ENCODE measurements around the gene HORMAD2. TPM values are rescaled to one million over a fixed set of nuclear protein-coding genes. Genes with fewer than 3 reads are reported as not detected.

HORMAD2 gene
- total and polyA plus RNA-seq, 9 of the 15 experiments (the other 6 are each of a cell fraction or from before 2014, with no cell fraction given): not detected

DNA sequence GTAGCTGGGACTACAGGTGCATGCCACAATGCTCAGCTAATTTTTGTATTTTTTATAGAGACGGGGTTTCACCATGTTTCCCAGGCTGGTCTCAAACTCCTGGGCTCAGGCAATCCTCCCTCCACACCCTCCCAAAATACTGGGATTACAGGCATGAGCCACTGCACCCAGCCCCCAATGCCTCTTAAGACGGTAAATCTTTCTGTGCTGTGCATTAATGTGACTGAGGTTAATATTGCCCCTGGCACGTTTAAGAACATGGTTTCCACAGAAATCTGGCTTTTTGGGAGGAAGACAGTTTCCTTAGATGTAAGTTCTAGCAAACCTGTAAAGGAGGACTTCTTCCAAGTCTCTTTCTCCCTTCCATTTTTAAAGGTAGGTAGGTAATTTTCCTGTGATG is 6.1 kb upstream of the HORMAD2 start:
- no peaks in the 10 kb centered on the region for H3K9me3 ChIP-seq (replicated peaks; ENCODE audit: control insufficient read depth, insufficient read depth, low read depth, low read length)
- no peak overlapping the region for H3K9ac ChIP-seq (ENCODE audit: insufficient read depth in 1 of 2, low read depth in 2 of 2, low read length in 2 of 2)
- H3K9me1 ChIP-seq (ENCODE audit: control insufficient read depth, insufficient read depth, low read length): no peaks in the 10 kb centered on the region
- BruUV-seq (replicated peaks): no TSS peak
- 7% methylated on average over 2 of the region's 3 CpGs for WGBS (ENCODE audit: insufficient coverage, low coverage, missing lambda C conversion rate)
- DNase-seq (ENCODE audit: extremely low read depth in 1 of 4, low spot score in 3 of 4) (no peak), FAIRE-seq (no peak), ATAC-seq (no peak)
- CTCF ChIA-PET (ENCODE audit: low intra/inter-chr PET ratio): interaction anchor here (0.6 kb wide), 1 partner anchor 8 kb away, joined by 5 read pairs; no protein-coding TSS in a partner anchor
- no peak overlapping the region for H3K4me3 ChIP-seq
- peaks cover 8 to 9% of the 10 kb centered on the region in 2 experiments; a peak in 4 of 5 replicates for H3K27me3 ChIP-seq (ENCODE audit: control insufficient read depth in 2 of 2, insufficient read depth in 2 of 2, low read length in 2 of 2)
- POLR2A ChIA-PET: no interaction called here
- no peak overlapping the region for H2AFZ ChIP-seq (ENCODE audit: low read depth, low read length)
- no peaks in the 10 kb centered on the region for H4K20me1 ChIP-seq (replicated peaks; ENCODE audit: control insufficient read depth, insufficient read depth, low read length)
- no peak overlapping the region for H3K27ac ChIP-seq (ENCODE audit: extremely low read depth, low read depth, low read length)
- TF ChIP-seq RBM14 (IDR thresholded peaks at IDR 0.05; ENCODE audit: borderline replicate concordance, insufficient read depth, low read depth, low read length) (no peak), BRD4 (IDR thresholded peaks at IDR 0.05) (no peak), GTF2E2 (tag; IDR thresholded peaks at IDR 0.05) (no peak), ZNF778 (CRISPR knock-in tag; IDR thresholded peaks at IDR 0.05) (no peak), PHB (CRISPR knock-in tag; IDR thresholded peaks at IDR 0.05) (no peak), SMC3 (conservative IDR thresholded peaks at IDR 0.05; ENCODE audit: insufficient read depth, low read depth, low read length) (no peak), RHOXF2B (CRISPR knock-in tag; conservative IDR thresholded peaks at IDR 0.05) (no peak), SUPT5H (IDR thresholded peaks at IDR 0.05) (no peak), KAT8 (IDR thresholded peaks at IDR 0.05; ENCODE audit: low read depth) (no peak), SP1 (CRISPR knock-in tag; IDR thresholded peaks at IDR 0.05) (no peak)
- TF ChIP-seq, protein P1, sequence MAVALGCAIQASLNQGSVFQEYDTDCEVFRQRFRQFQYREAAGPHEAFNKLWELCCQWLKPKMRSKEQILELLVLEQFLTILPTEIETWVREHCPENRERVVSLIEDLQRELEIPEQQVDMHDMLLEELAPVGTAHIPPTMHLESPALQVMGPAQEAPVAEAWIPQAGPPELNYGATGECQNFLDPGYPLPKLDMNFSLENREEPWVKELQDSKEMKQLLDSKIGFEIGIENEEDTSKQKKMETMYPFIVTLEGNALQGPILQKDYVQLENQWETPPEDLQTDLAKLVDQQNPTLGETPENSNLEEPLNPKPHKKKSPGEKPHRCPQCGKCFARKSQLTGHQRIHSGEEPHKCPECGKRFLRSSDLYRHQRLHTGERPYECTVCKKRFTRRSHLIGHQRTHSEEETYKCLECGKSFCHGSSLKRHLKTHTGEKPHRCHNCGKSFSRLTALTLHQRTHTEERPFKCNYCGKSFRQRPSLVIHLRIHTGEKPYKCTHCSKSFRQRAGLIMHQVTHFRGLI (CRISPR knock-in tag; IDR thresholded peaks at IDR 0.05): no peak
- in situ Hi-C loops (cut with MboI) (no loop called here), intact Hi-C loops (cut with micrococcal nuclease) (no loop called here)
- no peaks in the 10 kb centered on the region for H3K36me3 ChIP-seq (ENCODE audit: control insufficient read depth, insufficient read depth, low read length)
- H3K4me1 ChIP-seq (replicated peaks in 1 of 2; ENCODE audit: control insufficient read depth in 2 of 2, insufficient read depth in 2 of 2, low read length in 2 of 2): no peaks in the 10 kb centered on the region
- no peaks in the 10 kb centered on the region for H3K79me2 ChIP-seq (ENCODE audit: control insufficient read depth, insufficient read depth, low read length)
- H3K4me2 ChIP-seq (ENCODE audit: insufficient read depth, low read length): no peak overlapping the region
